OCI-LY1 (cell line): ENCODE measurements around the gene PANK3.
A peak's percentile ranks its signal among the peaks of the same experiment; 100 is the strongest.
"Not testable (repeated sequence)": the region's sequence is repeated elsewhere in the genome, so short reads cannot be mapped to it uniquely, and the experiment has no call there.

ENCODE experiments used
- H2AFZ ChIP-seq: fragments of 200-600 bp; sonication (generic), shearing (Covaris generic); 2 replicates; pipeline ENCODE4 v1.6.0; 2014; ENCODE audit warnings: antibody characterized with exemption, mild to moderate bottlenecking, low read length
- H3F3A ChIP-seq: fragments of 200-600 bp; sonication (generic), shearing (Covaris generic); 2 replicates; pipeline ENCODE4 v1.6.0; 2014; ENCODE audit warnings: mild to moderate bottlenecking, antibody characterized with exemption, low read length, moderate library complexity; ENCODE audit not compliant: insufficient read depth
- H3K27ac ChIP-seq: fragments of 200-600 bp; sonication (generic); 2 replicates; pipeline ENCODE4 v1.5.1; 2014; ENCODE audit warnings: low read length, mixed run types, mild to moderate bottlenecking, low read depth; ENCODE audit not compliant: poor library complexity, severe bottlenecking
- H3K27me3 ChIP-seq: fragments of 200-600 bp; sonication (generic); 2 replicates; pipeline ENCODE4 v1.6.0; 2014; ENCODE audit warnings: antibody characterized with exemption, mild to moderate bottlenecking, low read length, moderate library complexity; ENCODE audit not compliant: insufficient read depth
- H3K36me3 ChIP-seq: fragments of 200-600 bp; sonication (generic); 2 replicates; pipeline ENCODE4 v1.6.1; 2014; ENCODE audit warnings: mild to moderate bottlenecking, antibody characterized with exemption, low read length, moderate library complexity, mixed read lengths; ENCODE audit not compliant: insufficient read depth
- H3K4me1 ChIP-seq: fragments of 200-600 bp; sonication (generic); 2 replicates; pipeline ENCODE4 v1.5.1; 2014; ENCODE audit warnings: mild to moderate bottlenecking, low read length, moderate library complexity; ENCODE audit not compliant: insufficient read depth, severe bottlenecking
- H3K4me2 ChIP-seq: fragments of 200-600 bp; sonication (generic), shearing (Covaris generic); 2 replicates; pipeline ENCODE4 v1.6.1; 2014; ENCODE audit warnings: low read length
- H3K4me3 ChIP-seq: fragments of 200-600 bp; sonication (generic); 2 replicates; pipeline ENCODE4 v1.5.1; 2014; ENCODE audit warnings: low read length, low read depth, mild to moderate bottlenecking, mixed read lengths; ENCODE audit not compliant: poor library complexity, severe bottlenecking
- H3K79me2 ChIP-seq: fragments of 200-600 bp; shearing (Covaris generic); 2 replicates; pipeline ENCODE4 v1.6.1; 2016; ENCODE audit warnings: mixed run types, low read length, mixed read lengths; ENCODE audit not compliant: insufficient read depth
- H3K9ac ChIP-seq: fragments of 200-600 bp; sonication (generic), shearing (Covaris generic); 2 replicates; pipeline ENCODE4 v1.6.1; 2014; ENCODE audit warnings: mild to moderate bottlenecking, low read length, mixed read lengths
- H3K9me2 ChIP-seq: fragments of 200-600 bp; sonication (generic), shearing (Covaris generic); 2 replicates; pipeline ENCODE4 v1.6.1; 2014; ENCODE audit warnings: low read depth, mild to moderate bottlenecking, low read length, mixed read lengths
- H3K9me3 ChIP-seq: fragments of 200-600 bp; shearing (Covaris generic); 2 replicates; pipeline ENCODE4 v1.6.1; 2014; ENCODE audit warnings: low read length, mixed read lengths
- H4K20me1 ChIP-seq: fragments of 200-600 bp; sonication (generic), shearing (Covaris generic); 2 replicates; pipeline ENCODE4 v1.6.0; 2016; ENCODE audit warnings: mild to moderate bottlenecking, low read length; ENCODE audit not compliant: insufficient read depth
- EZH2 ChIP-seq: fragments of 200-600 bp; sonication (generic), shearing (Covaris generic); IDR thresholded peaks from 2 replicates; pipeline ENCODE4 v1.8.0; 2017; ENCODE audit warnings: borderline replicate concordance, mixed run types, mild to moderate bottlenecking, antibody characterized with exemption, low read length, moderate library complexity, mixed read lengths
- TF ChIP-seq, protein P1 (sequence below): fragments of 200-600 bp; sonication (generic), shearing (Covaris generic); IDR thresholded peaks from 2 replicates; pipeline ENCODE4 v1.5.1; 2017; ENCODE audit warnings: mild to moderate bottlenecking, antibody characterized with exemption, low read length, moderate library complexity, mixed read lengths

PANK3 gene

DNA sequence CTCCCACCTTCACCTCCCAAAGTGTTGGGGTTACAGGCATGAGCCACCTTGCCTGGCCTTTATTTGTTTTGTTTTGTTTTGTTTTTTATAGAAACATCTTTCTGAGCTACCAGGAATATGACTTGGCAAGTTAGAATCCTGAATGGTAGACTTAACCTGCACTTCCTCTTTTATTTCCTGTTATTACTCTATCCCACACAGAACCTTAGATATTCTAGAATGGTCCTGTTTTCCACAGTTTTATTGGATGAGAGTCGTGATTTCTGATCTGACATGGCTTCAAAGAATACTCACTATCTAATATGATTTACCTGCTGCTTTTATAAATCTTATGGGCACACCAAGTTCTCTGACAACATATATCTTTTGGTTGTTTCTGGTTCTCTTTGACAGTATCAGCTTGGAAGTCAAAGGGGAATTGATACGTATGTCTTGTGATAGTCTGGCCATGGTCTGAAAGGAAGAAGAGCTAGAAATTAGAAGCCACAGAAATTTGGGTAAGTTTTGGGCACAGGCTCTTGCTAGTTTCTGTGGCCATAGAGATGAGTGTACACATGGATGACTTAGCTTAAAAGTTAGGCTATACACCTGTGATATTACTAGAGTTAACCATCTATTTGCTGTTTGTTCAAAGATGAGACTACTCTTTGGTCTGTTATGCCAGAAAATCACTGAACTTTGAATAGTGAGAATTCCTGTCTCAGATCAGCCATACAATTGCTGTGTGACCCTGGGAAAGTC is 4.7 kb upstream of the PANK3 start:
- TF ChIP-seq, protein P1, sequence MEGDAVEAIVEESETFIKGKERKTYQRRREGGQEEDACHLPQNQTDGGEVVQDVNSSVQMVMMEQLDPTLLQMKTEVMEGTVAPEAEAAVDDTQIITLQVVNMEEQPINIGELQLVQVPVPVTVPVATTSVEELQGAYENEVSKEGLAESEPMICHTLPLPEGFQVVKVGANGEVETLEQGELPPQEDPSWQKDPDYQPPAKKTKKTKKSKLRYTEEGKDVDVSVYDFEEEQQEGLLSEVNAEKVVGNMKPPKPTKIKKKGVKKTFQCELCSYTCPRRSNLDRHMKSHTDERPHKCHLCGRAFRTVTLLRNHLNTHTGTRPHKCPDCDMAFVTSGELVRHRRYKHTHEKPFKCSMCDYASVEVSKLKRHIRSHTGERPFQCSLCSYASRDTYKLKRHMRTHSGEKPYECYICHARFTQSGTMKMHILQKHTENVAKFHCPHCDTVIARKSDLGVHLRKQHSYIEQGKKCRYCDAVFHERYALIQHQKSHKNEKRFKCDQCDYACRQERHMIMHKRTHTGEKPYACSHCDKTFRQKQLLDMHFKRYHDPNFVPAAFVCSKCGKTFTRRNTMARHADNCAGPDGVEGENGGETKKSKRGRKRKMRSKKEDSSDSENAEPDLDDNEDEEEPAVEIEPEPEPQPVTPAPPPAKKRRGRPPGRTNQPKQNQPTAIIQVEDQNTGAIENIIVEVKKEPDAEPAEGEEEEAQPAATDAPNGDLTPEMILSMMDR, result no peak
- no peak for TF ChIP-seq EZH2
- H3K4me2 ChIP-seq, result no peak overlapping the region
- H3K36me3 ChIP-seq, result no peaks in the 10 kb centered on the region
- H3K9ac ChIP-seq, result no peak overlapping the region
- no peak overlapping the region for H2AFZ ChIP-seq
- H4K20me1 ChIP-seq, result no peaks in the 10 kb centered on the region
- H3K27ac ChIP-seq, result no peak overlapping the region
- H3K79me2 ChIP-seq, result peaks cover 1% of the 10 kb centered on the region
- H3K9me2 ChIP-seq, result no peaks in the 10 kb centered on the region
- H3F3A ChIP-seq, result no peaks in the 10 kb centered on the region
- H3K9me3 ChIP-seq, result peaks cover 6% of the 10 kb centered on the region; the same call in 1 of the 2 replicates
- H3K27me3 ChIP-seq, result no peaks in the 10 kb centered on the region
- no peak overlapping the region for H3K4me3 ChIP-seq
- H3K4me1 ChIP-seq, result peaks cover 8% of the 10 kb centered on the region

DNA sequence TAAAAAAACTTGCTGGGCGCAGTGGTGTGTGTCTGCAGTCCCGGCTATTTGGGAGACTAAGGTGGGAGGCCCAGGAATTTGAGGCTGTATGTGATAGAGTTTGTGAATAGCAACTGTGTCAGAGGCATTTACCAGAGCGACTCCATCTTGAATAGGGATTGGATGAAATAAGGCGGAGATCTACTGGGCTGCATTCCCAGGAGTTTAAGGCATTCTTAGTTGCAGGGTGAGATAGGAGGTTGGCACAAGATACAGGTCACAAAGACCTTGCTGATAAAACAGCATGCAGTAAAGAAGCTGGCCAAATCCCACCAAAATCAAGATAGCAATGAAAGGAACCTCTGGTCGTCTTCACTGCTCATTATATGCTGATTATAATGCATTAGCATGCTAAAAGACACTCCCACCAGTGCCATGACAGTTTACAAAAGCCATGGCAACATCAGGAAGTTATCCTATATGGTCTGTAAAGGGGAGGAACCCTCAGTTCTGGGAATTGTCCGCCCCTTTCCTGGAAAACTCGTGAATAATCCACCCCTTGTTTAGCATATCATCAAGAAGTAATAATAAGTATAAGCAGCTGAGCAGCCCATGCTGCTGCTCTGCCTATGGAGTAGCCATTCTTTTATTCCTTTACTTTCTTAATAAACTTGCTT is 1.8 kb upstream of the PANK3 start:
- not testable (repeated sequence) for H3K9me2 ChIP-seq, H3K9ac ChIP-seq, H3K27ac ChIP-seq, H4K20me1 ChIP-seq, H3K4me3 ChIP-seq, H3K9me3 ChIP-seq, H2AFZ ChIP-seq, H3K27me3 ChIP-seq, H3K4me2 ChIP-seq, H3F3A ChIP-seq
- Histone ChIP-seq H3K79me2 (peaks cover 30% of the 10 kb centered on the region), H3K36me3 (peaks cover 15% of the 10 kb centered on the region), H3K4me1 (peaks cover 20% of the 10 kb centered on the region)

DNA sequence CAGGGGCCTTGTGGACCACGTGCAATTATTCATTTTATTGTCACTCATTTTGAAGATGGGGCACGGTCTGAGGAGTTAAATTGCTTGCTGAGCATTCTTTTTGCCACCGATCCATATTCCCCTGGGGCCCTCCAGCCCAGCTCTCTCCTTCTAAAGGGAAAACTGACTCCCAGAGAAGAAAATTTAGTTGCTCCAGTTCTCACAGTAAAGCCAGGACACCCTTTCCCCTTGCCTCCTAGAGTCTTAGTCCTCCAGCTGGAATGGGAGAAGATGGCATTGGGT is 1.0 kb upstream of the PANK3 start:
- Histone ChIP-seq H4K20me1 (no peaks in the 10 kb centered on the region), H3K4me3 (peak overlapping the region; percentile 97), H3K9me2 (no peaks in the 10 kb centered on the region), H3K36me3 (peaks cover 22% of the 10 kb centered on the region), H2AFZ (no peak overlapping the region), H3K9me3 (peaks cover 8% of the 10 kb centered on the region; the same call in 1 of the 2 replicates), H3K4me1 (peaks cover 20% of the 10 kb centered on the region), H3K27me3 (no peaks in the 10 kb centered on the region), H3K27ac (peak overlapping the region; percentile 71), H3F3A (no peaks in the 10 kb centered on the region), H3K4me2 (peak overlapping the region; percentile 61), H3K9ac (peak overlapping the region; percentile 57), H3K79me2 (peaks cover 38% of the 10 kb centered on the region)
- TF ChIP-seq, protein P1, result no peak
- no peak for TF ChIP-seq EZH2
